SK-N-SH (cell line): Measurements from ENCODE around the gene COQ8B. TPM values are rescaled to one million over a fixed set of nuclear protein-coding genes. Genes with fewer than 3 reads are reported as not detected.

Experiments used
- CTCF ChIA-PET: fragments of 300-600, 350-600 bp; formaldehyde crosslinking; extraction: SDS; loops from one replicate; lab custom pipeline; 2021; lab: Yijun Ruan, JAX
- POLR2A ChIA-PET: fragments of 350-600 bp; sonication (Branson Sonifier 250); formaldehyde crosslinking; extraction: SDS; loops from one replicate; lab custom pipeline; 2020; ENCODE audit warnings: antibody characterized with exemption, inconsistent platforms; lab: Yijun Ruan, JAX
- DNase-seq: peaks from one replicate; pipeline ENCODE4 v3.0.0; 2012
- H2AFZ ChIP-seq: fragments of 200-600 bp; sonication (generic); 2 replicates; pipeline ENCODE4 v1.8.1; 2016; ENCODE audit warnings: antibody characterized with exemption, mild to moderate bottlenecking, low read depth
- H3F3A ChIP-seq: fragments of 200-600 bp; sonication (generic); replicated peaks from 2 replicates; pipeline ENCODE3; 2016; ENCODE audit warnings: antibody characterized with exemption, mild to moderate bottlenecking; ENCODE audit not compliant: insufficient read depth
- H3K27ac ChIP-seq, 2 experiments: fragments of 200-500 bp in 1 of 2; fragments of 200-600 bp in 1 of 2; sonication (Bioruptor generic) in 1 of 2; sonication (generic), shearing (Covaris generic) in 1 of 2; 2 replicates each; pipeline versions ENCODE4 v1.5.1 to v1.6.1; 2014 to 2016; ENCODE audit warnings: low read depth in 2 of 2, inconsistent platforms in 1 of 2, low read length in 1 of 2, mild to moderate bottlenecking in 1 of 2, mixed read lengths in 1 of 2
- H3K27me3 ChIP-seq: fragments of 200-600 bp; sonication (generic), shearing (Covaris generic); 2 replicates; pipeline ENCODE4 v1.6.1; 2016; ENCODE audit warnings: mixed run types; ENCODE audit not compliant: insufficient read depth
- H3K36me3 ChIP-seq, 2 experiments: fragments of 200-500 bp in 1 of 2; fragments of 200-600 bp in 1 of 2; sonication (Bioruptor generic) in 1 of 2; sonication (generic) in 1 of 2; replicated peaks in 1 of 2; 2 replicates each; pipeline versions ENCODE3 to v1.5.1; 2014 to 2016; ENCODE audit warnings: low read length in 1 of 2, mild to moderate bottlenecking in 1 of 2; ENCODE audit not compliant: insufficient read depth in 2 of 2, control insufficient read depth in 1 of 2
- H3K4me1 ChIP-seq, 2 experiments: fragments of 200-500 bp in 1 of 2; fragments of 200-600 bp in 1 of 2; sonication (Bioruptor generic) in 1 of 2; sonication (generic), shearing (Covaris generic) in 1 of 2; 2 replicates each; pipeline versions ENCODE4 v1.5.1 to v1.6.1; 2014 to 2016; ENCODE audit warnings: low read depth in 1 of 2, low read length in 1 of 2, mixed run types in 1 of 2; ENCODE audit not compliant: insufficient read depth in 2 of 2, control insufficient read depth in 1 of 2
- H3K4me2 ChIP-seq: fragments of 200-600 bp; sonication (generic), shearing (Covaris generic); 2 replicates; pipeline ENCODE4 v1.6.1; 2017; ENCODE audit warnings: mixed run types
- H3K4me3 ChIP-seq, 2 experiments: fragments of 200-500 bp in 1 of 2; fragments of 200-600 bp in 1 of 2; sonication (Bioruptor generic) in 1 of 2; sonication (generic), shearing (Covaris generic) in 1 of 2; 2 replicates each; pipeline versions ENCODE4 v1.5.1 to v1.8.1; 2014 to 2016; ENCODE audit warnings: low read depth in 2 of 2, inconsistent platforms in 1 of 2, low read length in 1 of 2, mild to moderate bottlenecking in 1 of 2, mixed read lengths in 1 of 2, moderate library complexity in 1 of 2
- H3K79me2 ChIP-seq: fragments of 200-600 bp; sonication (generic); 2 replicates; pipeline ENCODE4 v1.8.1; 2017; ENCODE audit warnings: mild to moderate bottlenecking; ENCODE audit not compliant: insufficient read depth
- H3K9ac ChIP-seq: fragments of 200-600 bp; sonication (generic); 2 replicates; pipeline ENCODE4 v1.6.1; 2017; ENCODE audit warnings: mixed run types
- H3K9me2 ChIP-seq: fragments of 200-600 bp; sonication (generic); 2 replicates; pipeline ENCODE4 v1.6.1; 2017; ENCODE audit warnings: mixed run types
- H3K9me3 ChIP-seq: fragments of 200-600 bp; sonication (generic); 2 replicates; pipeline ENCODE4 v1.6.1; 2017; ENCODE audit warnings: mixed run types, mild to moderate bottlenecking, moderate library complexity
- H4K20me1 ChIP-seq: fragments of 200-600 bp; sonication (generic); 2 replicates; pipeline ENCODE4 v1.6.1; 2017; ENCODE audit warnings: mild to moderate bottlenecking, mixed run types; ENCODE audit not compliant: insufficient read depth
- CHD2 ChIP-seq: fragments of 150-350 bp; IDR thresholded peaks from 2 replicates; pipeline ENCODE4 v1.6.1; 2018; ENCODE audit warnings: low read length; ENCODE audit not compliant: partially characterized antibody
- EZH2phosphoT487 ChIP-seq: fragments of 200-600 bp; sonication (generic); IDR thresholded peaks from 2 replicates; pipeline ENCODE4 v1.6.1; 2017; ENCODE audit warnings: low read depth, mixed run types, mild to moderate bottlenecking, antibody characterized with exemption, moderate library complexity, borderline replicate concordance
- FOXJ3 ChIP-seq: sonication (generic); formaldehyde crosslinking; IDR thresholded peaks from 2 replicates; pipeline ENCODE4 v1.5.1; 2020; ENCODE audit warnings: mild to moderate bottlenecking, missing genetic modification reagents
- FOXM1 ChIP-seq: IDR thresholded peaks from 2 replicates; pipeline ENCODE4 v1.4.0; 2012; ENCODE audit warnings: low read depth, mild to moderate bottlenecking
- GABPA ChIP-seq: IDR thresholded peaks from 2 replicates; pipeline ENCODE4 v1.4.0; 2012; ENCODE audit warnings: low read depth, mild to moderate bottlenecking
- GATA2 ChIP-seq: sonication (generic); formaldehyde crosslinking; IDR thresholded peaks from 2 replicates; pipeline ENCODE4 v1.5.0; 2020; ENCODE audit warnings: mild to moderate bottlenecking, missing genetic modification reagents
- JUND ChIP-seq: IDR thresholded peaks from 2 replicates; pipeline ENCODE4 v1.4.0; 2012
- NFIC ChIP-seq: IDR thresholded peaks from 2 replicates; pipeline ENCODE4 v1.4.0; 2012; ENCODE audit warnings: borderline replicate concordance
- NRF1 ChIP-seq: IDR thresholded peaks from 2 replicates; pipeline ENCODE4 v1.6.1; 2012; ENCODE audit warnings: low read depth, mild to moderate bottlenecking, low read length
- POLR2AphosphoS5 ChIP-seq: IDR thresholded peaks from 2 replicates; pipeline ENCODE4 v1.6.1; 2012; ENCODE audit warnings: low read depth, low read length
- RAD21 ChIP-seq: IDR thresholded peaks from 2 replicates; pipeline ENCODE4 v1.6.1; 2012; ENCODE audit warnings: mild to moderate bottlenecking, low read length
- RFX5 ChIP-seq: IDR thresholded peaks from 2 replicates; pipeline ENCODE4 v1.6.1; 2012; ENCODE audit warnings: mild to moderate bottlenecking, improper control_type of control experiment, low read length
- TAF1 ChIP-seq: IDR thresholded peaks from 2 replicates; pipeline ENCODE4 v1.6.1; 2012; ENCODE audit warnings: low read depth, mild to moderate bottlenecking, low read length, moderate library complexity, borderline replicate concordance
- TCF12 ChIP-seq: IDR thresholded peaks from 2 replicates; pipeline ENCODE4 v1.4.0; 2012
- YY1 ChIP-seq: IDR thresholded peaks from 2 replicates; pipeline ENCODE4 v1.4.0; 2012; ENCODE audit warnings: low read depth, mild to moderate bottlenecking
- WGBS: methylation state at CpG from one replicate; pipeline ENCODE4 v1.1.6; 2017; ENCODE audit warnings: low lambda C conversion rate; 5-methylcytosine and 5-hydroxymethylcytosine counted together
- polyA plus RNA-seq, 3 experiments: library from polyadenylated mRNA; depleted of rRNA; stranded (reverse); fragments of >200 nt; gene quantifications; 2 replicates each; pipeline ENCODE4 v1.2.3, GENCODE V29; 2012
- TF ChIP-seq, protein P1 (sequence below): IDR thresholded peaks from 2 replicates; pipeline ENCODE4 v1.4.0; 2012; ENCODE audit warnings: low read depth, borderline replicate concordance
- TF ChIP-seq, protein P2 (sequence below): IDR thresholded peaks from 2 replicates; pipeline ENCODE4 v1.6.1; 2012; ENCODE audit warnings: mild to moderate bottlenecking, low read depth, low read length, moderate library complexity
- TF ChIP-seq, protein P3 (sequence below): fragments of 150-350 bp; IDR thresholded peaks from 2 replicates; pipeline ENCODE4 v1.6.1; 2017; ENCODE audit warnings: antibody characterized with exemption, low read length, low read depth, borderline replicate concordance
- TF ChIP-seq, protein P4 (sequence below): IDR thresholded peaks from 2 replicates; pipeline ENCODE4 v1.4.0; 2012; ENCODE audit warnings: low read depth
- TF ChIP-seq, protein P5 (sequence below): IDR thresholded peaks from 2 replicates; pipeline ENCODE4; 2012

The COQ8B gene
- polyA plus RNA-seq, 1 of the 3 experiments (the other 2 are of a cell fraction), result 43.8 TPM

DNA sequence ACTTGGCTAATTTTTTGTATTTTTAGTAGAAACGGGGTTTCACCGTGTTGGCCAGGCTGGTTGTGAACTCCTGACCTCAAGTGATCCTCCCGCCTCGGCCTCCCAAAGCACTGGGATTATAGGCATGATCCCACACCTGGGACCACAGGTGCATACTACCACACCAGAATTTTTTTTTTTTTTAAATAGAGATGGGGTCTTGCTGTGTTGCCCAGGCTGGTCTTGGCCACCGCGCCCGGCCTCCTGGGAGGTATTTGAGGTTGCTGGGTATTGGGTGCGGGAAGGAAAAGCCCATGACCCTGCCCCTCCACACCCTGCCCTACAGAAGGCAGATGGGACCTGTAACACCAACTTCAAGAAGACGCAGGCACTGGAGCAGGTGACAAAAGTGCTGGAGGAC, 20.0 kb upstream of the COQ8B start:
- Histone ChIP-seq H3K9me3 (no peaks in the 10 kb centered on the region), H3K27ac (no peak overlapping the region), H3K4me2 (no peak overlapping the region), H3K79me2 (no peaks in the 10 kb centered on the region), H3K9ac (no peak overlapping the region), H3K4me3 (no peak overlapping the region), H3K9me2 (no peaks in the 10 kb centered on the region), H3K36me3 (peaks cover 24% of the 10 kb centered on the region in 2 experiments), H4K20me1 (no peaks in the 10 kb centered on the region), H3K27me3 (no peaks in the 10 kb centered on the region), H3K4me1 (no peaks in the 10 kb centered on the region), H2AFZ (no peak overlapping the region), H3F3A (no peaks in the 10 kb centered on the region)
- DNase-seq, result no peak
- 94% methylated on average over 9 of the region's 9 CpGs for WGBS
- ChIA-PET CTCF (interaction anchor here (1.9 kb wide), 1 partner anchor 73 kb away, joined by 5 read pairs; no protein-coding TSS in a partner anchor), POLR2A (no interaction called here)
- TF ChIP-seq, protein P1, sequence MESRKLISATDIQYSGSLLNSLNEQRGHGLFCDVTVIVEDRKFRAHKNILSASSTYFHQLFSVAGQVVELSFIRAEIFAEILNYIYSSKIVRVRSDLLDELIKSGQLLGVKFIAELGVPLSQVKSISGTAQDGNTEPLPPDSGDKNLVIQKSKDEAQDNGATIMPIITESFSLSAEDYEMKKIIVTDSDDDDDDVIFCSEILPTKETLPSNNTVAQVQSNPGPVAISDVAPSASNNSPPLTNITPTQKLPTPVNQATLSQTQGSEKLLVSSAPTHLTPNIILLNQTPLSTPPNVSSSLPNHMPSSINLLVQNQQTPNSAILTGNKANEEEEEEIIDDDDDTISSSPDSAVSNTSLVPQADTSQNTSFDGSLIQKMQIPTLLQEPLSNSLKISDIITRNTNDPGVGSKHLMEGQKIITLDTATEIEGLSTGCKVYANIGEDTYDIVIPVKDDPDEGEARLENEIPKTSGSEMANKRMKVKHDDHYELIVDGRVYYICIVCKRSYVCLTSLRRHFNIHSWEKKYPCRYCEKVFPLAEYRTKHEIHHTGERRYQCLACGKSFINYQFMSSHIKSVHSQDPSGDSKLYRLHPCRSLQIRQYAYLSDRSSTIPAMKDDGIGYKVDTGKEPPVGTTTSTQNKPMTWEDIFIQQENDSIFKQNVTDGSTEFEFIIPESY, result no peak
- TF ChIP-seq GATA2 (no peak), EZH2phosphoT487 (no peak), YY1 (no peak), RFX5 (no peak), CHD2 (no peak), GABPA (no peak), NRF1 (no peak), FOXJ3 (no peak), POLR2AphosphoS5 (no peak), NFIC (no peak), JUND (no peak), RAD21 (no peak), TAF1 (no peak), FOXM1 (no peak), TCF12 (no peak)
- TF ChIP-seq, protein P2, sequence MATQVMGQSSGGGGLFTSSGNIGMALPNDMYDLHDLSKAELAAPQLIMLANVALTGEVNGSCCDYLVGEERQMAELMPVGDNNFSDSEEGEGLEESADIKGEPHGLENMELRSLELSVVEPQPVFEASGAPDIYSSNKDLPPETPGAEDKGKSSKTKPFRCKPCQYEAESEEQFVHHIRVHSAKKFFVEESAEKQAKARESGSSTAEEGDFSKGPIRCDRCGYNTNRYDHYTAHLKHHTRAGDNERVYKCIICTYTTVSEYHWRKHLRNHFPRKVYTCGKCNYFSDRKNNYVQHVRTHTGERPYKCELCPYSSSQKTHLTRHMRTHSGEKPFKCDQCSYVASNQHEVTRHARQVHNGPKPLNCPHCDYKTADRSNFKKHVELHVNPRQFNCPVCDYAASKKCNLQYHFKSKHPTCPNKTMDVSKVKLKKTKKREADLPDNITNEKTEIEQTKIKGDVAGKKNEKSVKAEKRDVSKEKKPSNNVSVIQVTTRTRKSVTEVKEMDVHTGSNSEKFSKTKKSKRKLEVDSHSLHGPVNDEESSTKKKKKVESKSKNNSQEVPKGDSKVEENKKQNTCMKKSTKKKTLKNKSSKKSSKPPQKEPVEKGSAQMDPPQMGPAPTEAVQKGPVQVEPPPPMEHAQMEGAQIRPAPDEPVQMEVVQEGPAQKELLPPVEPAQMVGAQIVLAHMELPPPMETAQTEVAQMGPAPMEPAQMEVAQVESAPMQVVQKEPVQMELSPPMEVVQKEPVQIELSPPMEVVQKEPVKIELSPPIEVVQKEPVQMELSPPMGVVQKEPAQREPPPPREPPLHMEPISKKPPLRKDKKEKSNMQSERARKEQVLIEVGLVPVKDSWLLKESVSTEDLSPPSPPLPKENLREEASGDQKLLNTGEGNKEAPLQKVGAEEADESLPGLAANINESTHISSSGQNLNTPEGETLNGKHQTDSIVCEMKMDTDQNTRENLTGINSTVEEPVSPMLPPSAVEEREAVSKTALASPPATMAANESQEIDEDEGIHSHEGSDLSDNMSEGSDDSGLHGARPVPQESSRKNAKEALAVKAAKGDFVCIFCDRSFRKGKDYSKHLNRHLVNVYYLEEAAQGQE, result no peak
- TF ChIP-seq, protein P3, sequence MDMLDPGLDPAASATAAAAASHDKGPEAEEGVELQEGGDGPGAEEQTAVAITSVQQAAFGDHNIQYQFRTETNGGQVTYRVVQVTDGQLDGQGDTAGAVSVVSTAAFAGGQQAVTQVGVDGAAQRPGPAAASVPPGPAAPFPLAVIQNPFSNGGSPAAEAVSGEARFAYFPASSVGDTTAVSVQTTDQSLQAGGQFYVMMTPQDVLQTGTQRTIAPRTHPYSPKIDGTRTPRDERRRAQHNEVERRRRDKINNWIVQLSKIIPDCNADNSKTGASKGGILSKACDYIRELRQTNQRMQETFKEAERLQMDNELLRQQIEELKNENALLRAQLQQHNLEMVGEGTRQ, result no peak
- TF ChIP-seq, protein P4, sequence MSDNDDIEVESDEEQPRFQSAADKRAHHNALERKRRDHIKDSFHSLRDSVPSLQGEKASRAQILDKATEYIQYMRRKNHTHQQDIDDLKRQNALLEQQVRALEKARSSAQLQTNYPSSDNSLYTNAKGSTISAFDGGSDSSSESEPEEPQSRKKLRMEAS, result no peak
- TF ChIP-seq, protein P5, sequence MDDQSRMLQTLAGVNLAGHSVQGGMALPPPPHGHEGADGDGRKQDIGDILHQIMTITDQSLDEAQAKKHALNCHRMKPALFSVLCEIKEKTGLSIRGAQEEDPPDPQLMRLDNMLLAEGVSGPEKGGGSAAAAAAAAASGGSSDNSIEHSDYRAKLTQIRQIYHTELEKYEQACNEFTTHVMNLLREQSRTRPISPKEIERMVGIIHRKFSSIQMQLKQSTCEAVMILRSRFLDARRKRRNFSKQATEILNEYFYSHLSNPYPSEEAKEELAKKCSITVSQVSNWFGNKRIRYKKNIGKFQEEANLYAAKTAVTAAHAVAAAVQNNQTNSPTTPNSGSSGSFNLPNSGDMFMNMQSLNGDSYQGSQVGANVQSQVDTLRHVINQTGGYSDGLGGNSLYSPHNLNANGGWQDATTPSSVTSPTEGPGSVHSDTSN, result no peak
